Heart left ventricle (tissue), 16 donors: ENCODE results near the gene UBQLN4. TPM values are rescaled to one million over a fixed set of nuclear protein-coding genes. Genes with fewer than 3 reads are reported as not detected.
A peak's percentile ranks its signal among the peaks of the same experiment; 100 is the strongest.

ENCODE experiments used
- ATAC-seq, 4 donors: fragments of 200-7000 bp; cut with Tn5 transposase; one replicate each; pipeline ENCODE4 v1.9.1; 2020 to 2022; ENCODE audit warnings: moderate library complexity in 4 of 4, mild to moderate bottlenecking in 3 of 4, moderate number of reproducible peaks in 1 of 4
- DNase-seq, 5 donors: peaks; one replicate each; pipeline ENCODE4 v3.0.0-alpha.2; 2020
- H3K27ac ChIP-seq, 12 donors: fragments of 200-600 bp; sonication (generic) in 4 of 12; one replicate each; pipeline versions ENCODE4 v1.5.0 to v1.8.0; 2016 to 2022; ENCODE audit warnings: mild to moderate bottlenecking in 2 of 12
- H3K27me3 ChIP-seq, 9 donors: fragments of 200-600 bp; sonication (generic) in 2 of 9; one replicate each; pipeline versions ENCODE4 v1.5.1 to v1.8.0; 2016 to 2022; ENCODE audit warnings: mild to moderate bottlenecking in 3 of 9
- H3K36me3 ChIP-seq, 9 donors: fragments of 200-600 bp; sonication (generic) in 2 of 9; one replicate each; pipeline versions ENCODE4 v1.5.0 to v1.8.0; 2018 to 2022; ENCODE audit warnings: mild to moderate bottlenecking in 2 of 9
- H3K4me1 ChIP-seq, 12 donors: fragments of 200-600 bp; sonication (generic) in 4 of 12; one replicate each; pipeline versions ENCODE4 v1.5.0 to v1.8.0; 2016 to 2022; ENCODE audit warnings: mild to moderate bottlenecking in 3 of 12
- H3K4me3 ChIP-seq, 12 donors: fragments of 200-600 bp; sonication (generic) in 4 of 12; one replicate each; pipeline versions ENCODE4 v1.5.0 to v1.8.0; 2017 to 2022; ENCODE audit warnings: mild to moderate bottlenecking in 9 of 12, moderate library complexity in 4 of 12
- H3K9me3 ChIP-seq, 12 donors: fragments of 200-600 bp; sonication (generic) in 4 of 12; one replicate each; pipeline versions ENCODE4 v1.5.0 to v1.8.0; 2016 to 2022; ENCODE audit warnings: mild to moderate bottlenecking in 1 of 12
- POLR2A ChIP-seq, 2 donors: fragments of 450-650 bp; IDR thresholded peaks; one replicate each; pipeline ENCODE4 v1.6.1; 2017; ENCODE audit warnings: antibody characterized with exemption in 2 of 2, mild to moderate bottlenecking in 2 of 2, moderate library complexity in 2 of 2
- WGBS, 4 donors: extraction: QIAGEN DNeasy Blood & Tissue Kit in 2 of 4; methylation state at CpG; one replicate each; pipeline versions ENCODE4 v1.1.5 to v1.1.7; 2013 to 2018; 5-methylcytosine and 5-hydroxymethylcytosine counted together
- intact Hi-C, 10 donors: fragments of 100-400 bp; cut with DNase I; formaldehyde crosslinking; loops; one replicate each; pipeline versions ENCODE4 v1.11.1 to v1.14.2; 2022
- polyA plus RNA-seq, 2 donors: library from polyadenylated mRNA; stranded (reverse); fragments of 200-250 nt; gene quantifications; one replicate each; pipeline ENCODE4 v1.2.3, GENCODE V29; 2013
- total RNA-seq, 9 donors: library from RNA; depleted of rRNA in 2 of 9; stranded (reverse); fragments of >200 nt in 2 of 9; fragmentation: NEBNext Ultra II Directional in 3 of 9; extraction: Animal tissue kit (Norgen Biotek cat#: 25700) in 3 of 9; gene quantifications; one replicate each; pipeline versions ENCODE4 v1.1.0 to v1.2.4, GENCODE V29; 2016 to 2023
- TF ChIP-seq, protein P1 (sequence below), 12 donors: fragments of 200-600 bp; sonication (generic) in 4 of 12; IDR thresholded peaks; one replicate each; pipeline versions ENCODE4 v1.5.0 to v1.8.0; 2018 to 2022; ENCODE audit warnings: antibody characterized with exemption in 12 of 12, mild to moderate bottlenecking in 5 of 12
- donor health status: ischemic (EF 13 %, LVEDD 7.1; RV severe dilation, severe dysfunction).
- donor health status: healthy with polysubstance abuse.
- donor health status: DM: no; HTN: yes; CAD: no.
- donor health status: DM: no; HTN: no; CAD: no.
- donor health status: ischemic (EF 25% LVEDD 6.9; RV normal size, moderate dysfunction).
- donor health status: ischemic (EF 25% LVEDD 5.7; RV mildly dilated, moderate dysfunction).
- donor health status: healthy.
- donor health status: DM: yes; HTN: yes; CAD: no.
- donor health status: ischemic (EF 35%, LVEDD 5.7; RV mildly dilated, moderate dysfunction).
- donor health status: nonischemic (EF 11% LVEDD 7.7; RV severe dilation, severe dysfunction).
- donor health status: DM: yes; HTN: yes; CAD: no.
- donor health status: PGD.
- donor health status: ischemic (EF 29% LVEDD 5.4; RV normal size, mild dysfunction).
- donor health status: nonischemic (EF 23%, LVEDD 6.1; RV moderate dilation, normal function).

The UBQLN4 gene
- total and polyA plus RNA-seq, 11 donors = 15.1 to 37.3 (median 26.9) TPM

DNA sequence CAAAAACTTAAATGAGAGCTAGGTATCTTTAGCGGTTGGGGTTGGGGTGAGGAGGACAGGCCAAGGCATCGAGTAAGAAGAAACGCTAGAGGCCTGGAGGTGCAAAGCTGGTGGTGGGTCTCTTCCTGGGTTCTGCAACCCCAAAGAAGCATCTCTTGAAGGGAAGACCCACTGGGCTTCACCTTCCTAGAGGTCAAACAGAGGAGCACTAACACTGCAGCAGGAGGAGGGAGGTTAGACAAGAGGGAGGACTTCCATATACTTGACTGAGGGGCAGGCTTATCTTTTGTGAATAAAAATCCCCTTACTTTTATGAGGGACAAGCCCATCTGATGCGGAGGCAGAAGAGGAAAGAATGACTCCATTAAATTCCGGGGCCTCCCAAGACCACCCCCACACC, 26.2 kb upstream of the UBQLN4 start:
- intact Hi-C loops = no loop called here
- ATAC-seq (no peak), DNase-seq (peak in 1 of 5 donors; percentile 3)
- no peaks in the 10 kb centered on the region for H3K9me3 ChIP-seq
- H3K4me3 ChIP-seq = no peak overlapping the region
- no peaks in the 10 kb centered on the region for H3K36me3 ChIP-seq
- TF ChIP-seq POLR2A (IDR thresholded peaks at IDR 0.05) = no peak
- TF ChIP-seq, protein P1, sequence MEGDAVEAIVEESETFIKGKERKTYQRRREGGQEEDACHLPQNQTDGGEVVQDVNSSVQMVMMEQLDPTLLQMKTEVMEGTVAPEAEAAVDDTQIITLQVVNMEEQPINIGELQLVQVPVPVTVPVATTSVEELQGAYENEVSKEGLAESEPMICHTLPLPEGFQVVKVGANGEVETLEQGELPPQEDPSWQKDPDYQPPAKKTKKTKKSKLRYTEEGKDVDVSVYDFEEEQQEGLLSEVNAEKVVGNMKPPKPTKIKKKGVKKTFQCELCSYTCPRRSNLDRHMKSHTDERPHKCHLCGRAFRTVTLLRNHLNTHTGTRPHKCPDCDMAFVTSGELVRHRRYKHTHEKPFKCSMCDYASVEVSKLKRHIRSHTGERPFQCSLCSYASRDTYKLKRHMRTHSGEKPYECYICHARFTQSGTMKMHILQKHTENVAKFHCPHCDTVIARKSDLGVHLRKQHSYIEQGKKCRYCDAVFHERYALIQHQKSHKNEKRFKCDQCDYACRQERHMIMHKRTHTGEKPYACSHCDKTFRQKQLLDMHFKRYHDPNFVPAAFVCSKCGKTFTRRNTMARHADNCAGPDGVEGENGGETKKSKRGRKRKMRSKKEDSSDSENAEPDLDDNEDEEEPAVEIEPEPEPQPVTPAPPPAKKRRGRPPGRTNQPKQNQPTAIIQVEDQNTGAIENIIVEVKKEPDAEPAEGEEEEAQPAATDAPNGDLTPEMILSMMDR (IDR thresholded peaks at IDR 0.05) = no peak
- 83 to 88% (median 86%) methylated on average over 5 of the region's 5 CpGs for WGBS, 4 donors
- H3K27me3 ChIP-seq = peaks cover 0 to 11% (median 0%) of the 10 kb centered on the region in 9 donors
- peaks cover 0 to 42% (median 15%) of the 10 kb centered on the region in 12 donors for H3K4me1 ChIP-seq
- no peak overlapping the region for H3K27ac ChIP-seq

DNA sequence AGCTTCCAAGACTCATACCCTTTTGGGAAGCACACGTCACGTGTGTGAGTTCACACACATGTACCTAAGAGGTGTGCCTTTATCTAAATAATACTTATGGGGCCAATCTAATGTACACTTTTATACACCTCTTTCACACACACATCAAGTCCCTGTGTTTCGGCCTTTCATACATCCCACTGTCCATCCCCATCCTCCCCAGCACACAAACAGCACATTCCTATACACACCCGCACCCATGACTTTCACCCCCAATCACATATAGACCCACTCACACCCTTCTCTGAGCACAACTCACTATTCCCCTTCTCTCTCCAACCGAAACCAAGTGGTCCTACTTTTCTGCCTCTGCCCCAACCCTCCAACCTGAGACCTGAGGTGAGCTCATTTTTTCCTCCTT, 25.1 kb upstream of the UBQLN4 start:
- Histone ChIP-seq H3K27ac (no peak overlapping the region), H3K4me1 (peaks cover 0 to 43% (median 13%) of the 10 kb centered on the region in 12 donors), H3K9me3 (no peaks in the 10 kb centered on the region), H3K27me3 (peaks cover 0 to 11% (median 0%) of the 10 kb centered on the region in 9 donors), H3K4me3 (no peak overlapping the region), H3K36me3 (no peaks in the 10 kb centered on the region)
- intact Hi-C loops = no loop called here
- TF ChIP-seq POLR2A (IDR thresholded peaks at IDR 0.05) = no peak
- TF ChIP-seq, protein P1 (IDR thresholded peaks at IDR 0.05) = no peak
- ATAC-seq (no peak), DNase-seq (no peak)
- 91 to 95% (median 94%) methylated on average over 5 of the region's 5 CpGs for WGBS, 4 donors

DNA sequence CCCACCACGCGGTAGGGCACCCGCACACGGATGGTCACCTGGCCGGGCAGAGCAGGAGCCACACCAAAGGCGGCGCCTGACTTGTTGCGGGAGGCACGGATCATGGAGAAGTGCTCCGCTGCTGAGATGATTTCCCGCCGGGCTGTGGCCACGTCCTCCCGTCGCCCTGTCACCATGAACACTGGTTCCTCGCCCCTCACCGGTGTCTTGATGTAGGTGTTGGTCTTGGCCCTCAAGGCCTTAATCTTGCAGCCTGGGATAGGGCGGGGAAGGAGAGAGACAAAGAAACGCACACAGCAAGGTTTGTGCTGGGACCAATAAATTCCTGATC, 23.8 kb upstream of the UBQLN4 start:
- Histone ChIP-seq H3K4me3 (peak overlapping the region in 8 of 12 donors; percentile 53 to 66 (median 56)), H3K36me3 (no peaks in the 10 kb centered on the region), H3K9me3 (no peaks in the 10 kb centered on the region), H3K4me1 (peaks cover 0 to 32% (median 10%) of the 10 kb centered on the region in 12 donors), H3K27me3 (peaks cover 0 to 11% (median 0%) of the 10 kb centered on the region in 9 donors), H3K27ac (peak overlapping the region in 8 of 12 donors; percentile 8 to 70 (median 61))
- ATAC-seq (no peak), DNase-seq (no peak)
- 90 to 93% (median 92%) methylated on average over 10 to 19 of the region's 19 CpGs for whole genome bisulfite sequencing, 4 donors
- TF ChIP-seq, protein P1 (IDR thresholded peaks at IDR 0.05) = no peak
- TF ChIP-seq POLR2A (IDR thresholded peaks at IDR 0.05) = no peak
- intact Hi-C loops = no loop called here

DNA sequence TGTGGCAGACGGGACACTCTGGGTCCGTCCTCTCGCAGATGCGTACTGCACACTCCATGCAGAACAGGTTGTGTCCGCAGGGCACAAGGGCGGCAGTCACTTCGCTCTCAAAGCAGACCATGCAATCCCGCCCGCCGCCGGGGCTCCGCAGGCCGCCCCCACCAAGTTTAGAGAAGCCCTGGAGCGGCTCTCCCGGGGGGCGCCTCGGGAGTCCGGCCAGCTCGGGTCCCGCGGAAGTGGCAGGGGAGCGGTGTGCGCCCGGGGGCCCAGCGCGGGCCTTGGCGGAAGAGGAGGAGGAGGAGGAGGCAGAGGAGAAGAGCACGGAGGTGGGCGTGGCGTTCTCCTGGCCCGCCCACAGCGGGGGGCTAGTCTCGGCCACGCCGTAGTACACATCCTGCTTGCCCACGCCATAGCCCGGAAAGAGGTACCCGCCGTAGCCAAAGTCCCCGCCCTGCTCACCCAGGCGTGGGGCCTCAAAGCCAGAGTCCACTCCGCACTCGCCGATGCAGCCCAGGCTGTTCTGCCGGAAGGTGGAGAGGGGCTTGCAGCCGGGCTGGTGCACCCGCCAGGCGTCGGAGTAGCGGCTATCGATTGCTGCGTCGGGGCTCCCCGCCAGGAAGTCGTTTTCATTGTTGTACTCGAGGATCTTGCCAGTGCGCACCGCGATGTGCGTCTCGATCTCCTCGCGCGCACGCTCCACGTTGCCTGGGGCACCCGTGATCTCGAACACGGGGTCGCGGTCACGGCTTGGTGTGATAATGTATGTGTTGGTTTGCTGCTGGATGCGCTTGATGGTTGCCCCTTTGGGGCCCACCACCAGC, 23.2 kb upstream of the UBQLN4 start:
- intact Hi-C loops = no loop called here
- Histone ChIP-seq H3K27me3 (peaks cover 0 to 7% (median 0%) of the 10 kb centered on the region in 9 donors), H3K4me1 (peaks cover 0 to 26% (median 8%) of the 10 kb centered on the region in 12 donors), H3K4me3 (peak overlapping the region; percentile 34 to 66 (median 56)), H3K36me3 (no peaks in the 10 kb centered on the region), H3K27ac (peak overlapping the region in 10 of 12 donors; percentile 49 to 70 (median 62)), H3K9me3 (no peaks in the 10 kb centered on the region)
- 22 to 56% (median 44%) methylated on average over 29 to 73 of the region's 73 CpGs for WGBS, 4 donors
- DNase-seq (peak; percentile 61 to 79 (median 65)), ATAC-seq (peak; percentile 27 to 87 (median 69))
- TF ChIP-seq, protein P1 (IDR thresholded peaks at IDR 0.05) = no peak
- peak in 1 of 2 donors; percentile 44 for TF ChIP-seq POLR2A (IDR thresholded peaks at IDR 0.05)
